ENCODE data around the gene MBP.

Gene MBP

GRCh38 chr18:77079088-77079487 is 53.5 kb downstream of the MBP start:
- DNase-seq: no peak

GRCh38 chr18:77078690-77079070 is 53.9 kb downstream of the MBP start:
- DNase-seq: no peak

GRCh38 chr18:77077941-77078689 is 54.5 kb downstream of the MBP start:
- DNase-seq: no peak

- DNase-seq: no peak
Observed at GRCh38 chr18:77077401-77077800, 55.2 kb downstream of the MBP start.

DNA sequence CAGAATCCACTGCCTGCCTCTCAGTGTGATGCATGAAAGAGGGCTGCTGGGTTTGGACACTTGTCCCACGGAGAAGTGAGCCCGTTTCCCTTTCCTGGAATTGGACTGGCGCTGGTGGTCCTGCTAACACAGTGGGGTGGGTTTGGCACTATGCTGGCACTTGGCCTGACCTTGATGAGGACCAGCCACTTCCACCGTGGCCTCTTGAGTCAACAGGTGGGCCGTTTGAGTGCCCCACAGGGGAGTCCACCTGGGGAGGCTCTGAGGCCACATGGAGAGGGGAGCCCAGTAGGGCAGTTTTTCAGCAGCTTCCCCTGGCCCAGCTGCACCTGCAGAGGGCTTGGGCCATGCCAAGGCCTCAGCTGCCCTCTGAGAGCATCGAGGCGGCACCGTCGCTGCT is 56.5 kb downstream of the MBP start:
- DNase-seq: no peak

DNA sequence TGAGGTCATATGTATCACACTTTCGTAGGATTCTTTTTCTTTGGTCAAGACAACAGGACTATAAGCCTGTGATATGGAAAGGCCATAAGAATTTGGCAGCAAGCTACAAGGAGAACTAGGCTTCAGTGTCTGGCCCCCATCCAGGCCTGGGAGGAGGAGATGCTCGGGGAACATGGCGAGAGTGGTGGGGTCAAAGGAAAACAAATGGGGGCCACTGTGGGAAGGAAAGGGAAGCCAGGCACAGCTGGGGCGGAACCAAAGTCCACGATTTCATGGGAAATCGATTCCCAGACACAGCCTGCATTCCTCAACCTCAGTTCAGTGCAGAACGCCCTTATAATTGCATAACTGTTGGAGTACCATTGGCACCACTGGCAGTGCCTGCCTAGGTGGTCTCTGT is 58.2 kb downstream of the MBP start:
- no peak for DNase-seq

GRCh38 chr18:77073336-77074093 is 59.1 kb downstream of the MBP start:
- no peak for DNase-seq

DNA sequence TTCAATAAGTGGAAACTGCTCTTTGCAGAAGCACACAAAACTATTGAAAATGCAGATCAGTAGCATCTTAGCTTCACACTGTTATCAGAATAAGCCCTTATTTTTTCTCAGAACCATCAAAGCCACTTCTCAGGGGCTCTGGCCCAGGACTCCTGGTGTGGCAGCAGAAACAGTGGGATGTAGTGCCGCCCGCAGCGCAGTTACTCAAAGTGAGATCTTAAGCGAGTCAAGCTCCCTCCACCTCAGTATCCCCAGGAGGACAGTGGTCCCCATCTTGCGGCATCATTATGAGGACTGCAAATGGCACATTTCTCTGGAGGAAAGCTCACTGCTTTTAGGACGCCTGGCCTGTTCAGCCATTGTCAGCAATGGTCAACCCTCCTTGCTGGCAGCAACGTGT is 60.0 kb downstream of the MBP start:
- DNase-seq: no peak

DNA sequence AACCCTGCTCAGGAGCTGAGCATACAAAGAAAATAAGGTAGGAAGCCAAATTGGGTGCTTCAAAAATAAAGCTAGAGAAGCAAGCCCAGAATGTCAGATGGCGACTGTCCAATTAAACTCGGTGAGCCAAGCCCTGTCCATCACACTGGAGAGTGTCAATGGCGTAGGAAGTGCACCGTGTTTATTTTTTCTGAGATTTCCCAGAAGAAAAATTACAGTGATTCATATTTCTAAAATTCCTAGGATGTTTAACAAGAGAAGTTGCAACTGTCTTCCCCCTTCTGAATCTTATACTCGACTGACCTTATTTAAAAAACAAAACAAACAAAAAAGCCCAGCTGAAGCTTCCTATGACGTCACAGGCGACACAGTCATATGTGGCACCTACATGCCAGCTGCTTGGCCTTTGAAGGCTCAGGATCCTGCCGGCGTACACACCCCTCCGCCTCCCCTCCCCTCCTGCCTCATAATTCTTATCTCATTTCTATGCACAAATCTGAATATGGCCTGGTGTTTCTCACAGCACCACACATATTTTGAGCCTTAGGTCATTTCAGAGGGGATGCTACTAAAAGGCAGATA is 60.8 kb downstream of the MBP start:
- DNase-seq: peak; percentile 83

GRCh38 chr18:77071061-77071460 is 61.5 kb downstream of the MBP start:
- DNase-seq: no peak

GRCh38 chr18:77070627-77071026 is 62.0 kb downstream of the MBP start:
- DNase-seq: no peak

GRCh38 chr18:77069931-77070330 is 62.7 kb downstream of the MBP start:
- DNase-seq: no peak

DNA sequence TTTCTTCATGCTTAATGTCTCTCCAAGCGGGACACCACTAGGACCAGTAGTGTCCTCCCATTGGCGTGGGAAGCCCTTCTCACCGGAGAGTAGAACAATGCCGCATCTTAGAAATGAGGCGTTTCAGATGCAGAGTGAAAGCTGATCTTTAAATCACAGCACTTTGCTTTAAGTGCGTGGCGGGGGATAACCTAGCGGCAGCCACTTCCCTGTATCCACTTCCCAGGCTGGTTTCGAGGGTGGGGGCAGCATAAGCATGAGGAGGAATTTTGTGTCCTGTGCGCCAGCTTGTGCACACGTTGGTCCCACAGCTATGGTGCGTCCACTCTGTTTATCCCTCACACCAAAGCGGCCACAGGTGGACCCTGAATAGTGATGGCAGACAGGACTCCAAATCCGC is 63.1 kb downstream of the MBP start:
- no peak for DNase-seq

DNA sequence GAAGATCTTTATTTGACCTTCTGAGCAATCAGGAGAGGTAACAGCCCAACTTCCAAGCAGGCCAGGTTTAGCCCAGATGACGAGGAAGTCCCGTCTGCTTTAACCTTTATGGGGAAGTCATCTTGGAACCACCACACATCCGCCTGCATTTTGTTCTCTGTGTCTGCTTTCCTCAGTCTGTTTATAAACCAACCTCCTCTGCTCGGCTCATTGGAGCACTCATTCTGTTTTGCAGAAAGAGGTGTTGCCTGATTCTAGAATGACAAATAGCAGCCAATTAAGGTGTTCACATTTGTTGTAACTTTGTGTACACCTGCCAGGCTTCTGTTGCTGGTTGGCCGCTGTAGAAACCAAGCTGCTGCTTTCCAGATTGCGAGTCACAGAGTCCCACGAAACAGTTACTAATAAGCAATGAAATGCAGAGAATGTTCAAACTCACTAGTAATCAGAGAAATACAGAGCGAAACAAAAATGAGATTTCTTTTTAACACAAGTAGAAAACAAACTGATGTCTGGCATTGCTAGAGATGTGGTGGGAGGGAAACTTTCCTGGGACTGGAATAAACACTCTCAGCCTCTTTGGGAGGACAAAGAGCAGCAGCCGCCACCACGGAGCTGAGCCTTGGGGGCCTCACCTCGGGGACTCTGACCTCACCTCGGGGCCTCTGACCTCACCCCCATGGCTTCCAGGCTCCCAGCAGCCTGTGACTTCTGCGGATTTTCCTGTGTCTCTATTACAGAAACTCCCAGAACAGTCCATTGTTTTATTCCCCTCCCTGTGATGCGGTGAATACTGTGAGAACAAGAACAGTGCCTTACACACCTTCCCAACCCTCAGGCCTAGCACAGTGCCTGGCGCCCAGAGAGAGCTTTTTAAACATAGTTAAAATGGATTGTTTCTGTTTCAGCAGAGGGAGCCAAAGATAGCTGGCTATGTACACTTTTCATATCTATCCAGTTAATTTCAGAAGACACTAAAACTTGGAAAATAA is 64.0 kb downstream of the MBP start:
- DNase-seq: no peak

DNA sequence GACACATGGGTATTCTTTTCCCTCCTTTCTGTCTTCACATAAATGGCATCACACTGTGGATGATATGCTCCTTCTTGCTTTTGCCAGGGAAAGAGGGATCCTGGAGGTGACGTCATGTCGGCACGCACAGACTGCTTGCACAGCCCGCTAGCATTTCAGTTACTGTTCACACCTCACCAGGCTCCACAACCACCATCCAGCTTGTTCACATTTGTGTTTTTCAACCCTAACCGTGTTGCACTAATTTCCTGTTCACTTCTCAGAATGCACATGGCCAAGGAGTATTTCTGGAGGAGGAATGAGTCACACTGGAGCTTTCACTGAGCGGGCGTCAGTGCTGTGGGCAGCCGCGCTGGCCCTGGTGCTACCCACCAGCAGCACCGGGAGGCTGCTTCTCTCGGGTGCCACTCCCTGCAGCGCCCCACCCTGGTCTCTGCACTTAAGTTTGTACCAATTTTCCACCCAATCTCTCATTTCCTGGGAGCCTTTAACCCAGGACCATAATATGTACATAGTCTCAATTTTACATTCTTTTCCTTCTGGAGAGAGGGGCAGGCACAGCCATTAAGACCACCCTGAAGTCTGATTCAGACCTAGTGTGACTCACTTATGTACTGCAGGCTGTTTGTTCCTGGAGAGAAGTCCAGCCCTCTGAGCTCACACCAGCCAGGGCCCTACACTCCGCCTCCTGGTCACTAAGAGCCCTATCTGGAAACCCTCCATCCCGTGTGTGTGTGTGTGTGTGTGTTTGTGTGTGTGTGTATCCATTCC is 65.1 kb downstream of the MBP start:
- peak; percentile 74 for DNase-seq

GRCh38 chr18:77066689-77067088 is 65.9 kb downstream of the MBP start:
- DNase-seq: no peak

GRCh38 chr18:77066101-77066500 is 66.5 kb downstream of the MBP start:
- DNase-seq: no peak

- DNase-seq: peak; percentile 54
Observed at GRCh38 chr18:77065221-77065981, 67.2 kb downstream of the MBP start.

DNA sequence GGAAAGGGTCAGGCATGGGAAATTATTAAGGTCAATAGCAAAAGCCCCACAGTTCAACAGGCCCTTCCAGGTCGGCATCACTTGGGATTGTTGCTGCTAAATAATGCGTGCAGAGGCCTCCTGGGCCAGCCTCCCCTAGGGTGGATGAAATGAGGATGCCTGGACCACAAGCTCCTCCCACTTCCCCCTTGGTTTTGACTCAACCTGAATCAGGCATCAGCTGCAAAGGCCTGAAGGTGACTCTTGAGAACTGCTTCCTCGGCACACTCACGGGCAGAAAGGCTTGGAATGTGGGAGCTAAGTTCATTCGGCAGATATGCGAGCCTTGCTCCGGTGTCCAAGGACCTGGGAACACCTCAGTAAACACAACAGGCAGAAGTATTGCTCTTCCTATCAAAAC is 69.3 kb downstream of the MBP start:
- no peak for DNase-seq

DNA sequence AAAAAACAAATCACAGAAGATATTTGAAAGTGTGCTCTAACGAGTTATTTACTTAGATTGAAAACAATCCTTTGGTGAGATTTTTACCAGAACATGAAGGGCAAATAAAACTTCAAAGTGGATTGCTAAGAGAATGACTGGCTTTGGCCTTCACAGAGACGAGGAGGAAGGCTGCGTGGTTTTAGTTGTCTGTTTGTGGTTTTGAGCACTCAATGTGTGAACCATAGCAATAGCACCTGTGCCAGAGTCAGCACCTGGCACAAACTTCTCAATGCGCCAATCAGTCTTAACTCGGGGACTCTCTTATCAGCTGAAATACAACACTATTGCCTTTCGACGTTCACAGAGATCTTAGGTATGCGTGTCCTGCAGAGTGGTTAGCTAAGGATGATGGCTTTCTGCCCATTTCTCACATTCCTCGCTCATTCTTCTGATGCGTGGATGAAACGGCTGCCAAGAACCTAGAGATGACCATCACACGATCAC is 70.0 kb downstream of the MBP start:
- no peak for DNase-seq

DNA sequence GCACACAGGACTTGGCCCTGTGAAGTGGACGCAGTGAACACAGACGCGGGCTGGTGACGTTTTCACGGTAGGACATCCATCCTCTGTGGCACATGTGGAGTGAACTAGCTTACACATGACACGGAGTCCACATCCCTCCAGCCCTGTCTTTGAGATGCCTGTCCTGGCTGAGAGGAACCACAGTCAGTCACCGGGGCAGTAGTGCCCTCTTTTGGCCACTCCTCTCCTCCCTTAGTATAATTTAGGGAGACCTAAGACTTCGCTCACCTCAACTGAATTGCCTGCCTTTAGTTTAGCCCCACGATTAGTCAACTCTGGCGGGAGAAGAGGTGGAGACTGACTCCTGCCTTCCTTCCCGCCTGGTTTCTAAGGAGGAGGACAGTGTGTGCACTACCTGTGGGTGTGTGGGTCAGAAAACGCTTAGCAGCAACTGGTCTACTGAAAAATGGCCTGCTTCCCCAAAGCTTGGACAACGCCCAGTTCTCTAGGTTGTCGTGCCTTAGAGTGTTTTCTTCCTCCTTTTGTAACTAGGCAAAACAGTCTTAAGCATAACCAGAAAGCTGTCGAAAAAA is 70.6 kb downstream of the MBP start:
- DNase-seq: no peak

Data from amniotic stem cell (primary cell).